Measurements from ENCODE around the gene ARMCX5. TPM values are rescaled to one million over a fixed set of nuclear protein-coding genes. Genes with fewer than 3 reads are reported as not detected.

The ARMCX5 gene
- total and polyA plus RNA-seq, 4 experiments from 2014 or later, result 10.1 to 12.2 (median 11.0) TPM

- no peaks in the 10 kb centered on the region for H3K9me3 Mint-ChIP-seq
- H3K4me3 Mint-ChIP-seq, result no peak overlapping the region
- no peaks in the 10 kb centered on the region for H3K36me3 ChIP-seq (ENCODE audit: insufficient read depth, low read length)
- no peaks in the 10 kb centered on the region for H3K27me3 Mint-ChIP-seq
- no peak overlapping the region for H3K4me3 ChIP-seq (ENCODE audit: low read length in 2 of 2)
- no peaks in the 10 kb centered on the region for H3K27me3 ChIP-seq (ENCODE audit: insufficient read depth, low read length)
- no peak for DNase-seq
- ChIA-PET CTCF (ENCODE audit: partially characterized antibody) (no interaction called here), POLR2A (ENCODE audit: partially characterized antibody) (no interaction called here)
- no peaks in the 10 kb centered on the region for H3K9me3 ChIP-seq (ENCODE audit: control insufficient read depth in 1 of 2, low read length in 2 of 2)
- peaks cover 31 to 70% (median 44%) of the 10 kb centered on the region in 4 donors for H3K4me1 Mint-ChIP-seq
- intact Hi-C loops (cut with micrococcal nuclease), result loop anchor here (5.0 kb wide), 1 partner anchor 87 kb away; the partner anchor contains the start of gene TMSB15A
- peaks cover 16% of the 10 kb centered on the region for H3K4me1 ChIP-seq (ENCODE audit: insufficient read depth, low read length)
- peak overlapping the region in 3 of 7 donors; percentile 14 to 47 (median 44) for H3K27ac Mint-ChIP-seq
- no peak overlapping the region for H3K27ac ChIP-seq (ENCODE audit: low read depth, low read length)
- peaks cover 12 to 39% of the 10 kb centered on the region in 2 donors for H3K36me3 Mint-ChIP-seq
These were observed 5.0 kb downstream of the ARMCX5 start for GRCh38 chrX:102604327-102604726.

GRCh38 chrX:102606115-102606514 is 6.8 kb downstream of the ARMCX5 start:
- DNase-seq, result no peak
- Histone ChIP-seq H3K4me3 (ENCODE audit: low read length in 2 of 2) (no peak overlapping the region), H3K27ac (ENCODE audit: low read depth, low read length) (no peak overlapping the region), H3K4me1 (ENCODE audit: insufficient read depth, low read length) (peaks cover 6% of the 10 kb centered on the region), H3K27me3 (ENCODE audit: insufficient read depth, low read length) (no peaks in the 10 kb centered on the region), H3K9me3 (ENCODE audit: control insufficient read depth in 1 of 2, low read length in 2 of 2) (no peaks in the 10 kb centered on the region), H3K36me3 (ENCODE audit: insufficient read depth, low read length) (no peaks in the 10 kb centered on the region)
- Mint-ChIP-seq H3K4me3 (no peak overlapping the region), H3K36me3 (peaks cover 25 to 39% of the 10 kb centered on the region in 2 donors), H3K27ac (no peak overlapping the region), H3K4me1 (peaks cover 20 to 62% (median 38%) of the 10 kb centered on the region in 4 donors), H3K9me3 (no peaks in the 10 kb centered on the region), H3K27me3 (no peaks in the 10 kb centered on the region)
- ChIA-PET CTCF (ENCODE audit: partially characterized antibody) (no interaction called here), POLR2A (ENCODE audit: partially characterized antibody) (no interaction called here)
- intact Hi-C loops (cut with micrococcal nuclease), result no loop called here

- no peaks in the 10 kb centered on the region for H3K9me3 Mint-ChIP-seq
- POLR2A ChIA-PET (ENCODE audit: partially characterized antibody), result no interaction called here
- H3K27ac ChIP-seq (ENCODE audit: low read depth, low read length), result no peak overlapping the region
- H3K4me3 ChIP-seq (ENCODE audit: low read length in 2 of 2), result no peak overlapping the region
- no peaks in the 10 kb centered on the region for H3K9me3 ChIP-seq (ENCODE audit: control insufficient read depth in 1 of 2, low read length in 2 of 2)
- H3K27ac Mint-ChIP-seq, result no peak overlapping the region
- peaks cover 6% of the 10 kb centered on the region for H3K4me1 ChIP-seq (ENCODE audit: insufficient read depth, low read length)
- H3K27me3 ChIP-seq (ENCODE audit: insufficient read depth, low read length), result no peaks in the 10 kb centered on the region
- peaks cover 42 to 47% of the 10 kb centered on the region in 2 donors for H3K36me3 Mint-ChIP-seq
- CTCF ChIA-PET (ENCODE audit: partially characterized antibody), result no interaction called here
- H3K4me1 Mint-ChIP-seq, result peaks cover 16 to 39% (median 24%) of the 10 kb centered on the region in 4 donors
- no peak overlapping the region for H3K4me3 Mint-ChIP-seq
- H3K36me3 ChIP-seq (ENCODE audit: insufficient read depth, low read length), result no peaks in the 10 kb centered on the region
- intact Hi-C loops (cut with micrococcal nuclease), result no loop called here
- H3K27me3 Mint-ChIP-seq, result no peaks in the 10 kb centered on the region
- DNase-seq, result no peak
These were observed 11.6 kb downstream of the ARMCX5 start for GRCh38 chrX:102610905-102611304.

- Histone ChIP-seq H3K9me3 (ENCODE audit: control insufficient read depth in 1 of 2, low read length in 2 of 2) (no peaks in the 10 kb centered on the region), H3K27me3 (ENCODE audit: insufficient read depth, low read length) (no peaks in the 10 kb centered on the region), H3K36me3 (ENCODE audit: insufficient read depth, low read length) (no peaks in the 10 kb centered on the region), H3K27ac (ENCODE audit: low read depth, low read length) (no peak overlapping the region), H3K4me1 (ENCODE audit: insufficient read depth, low read length) (no peaks in the 10 kb centered on the region), H3K4me3 (ENCODE audit: low read length in 2 of 2) (no peak overlapping the region)
- intact Hi-C loops (cut with micrococcal nuclease), result no loop called here
- Mint-ChIP-seq H3K27ac (no peak overlapping the region), H3K9me3 (peaks cover 0 to 29% (median 20%) of the 10 kb centered on the region in 8 donors), H3K27me3 (no peaks in the 10 kb centered on the region), H3K4me1 (peaks cover 0 to 24% (median 6%) of the 10 kb centered on the region in 4 donors), H3K36me3 (peaks cover 27 to 29% of the 10 kb centered on the region in 2 donors), H3K4me3 (no peak overlapping the region)
- ChIA-PET POLR2A (ENCODE audit: partially characterized antibody) (no interaction called here), CTCF (ENCODE audit: partially characterized antibody) (no interaction called here)
- DNase-seq, result no peak
These were observed 24.8 kb downstream of the ARMCX5 start for GRCh38 chrX:102624105-102624504.

- no peaks in the 10 kb centered on the region for H3K4me1 ChIP-seq (ENCODE audit: insufficient read depth, low read length)
These were observed 28.3 kb downstream of the ARMCX5 start for GRCh38 chrX:102627640-102628039.

GRCh38 chrX:102637561-102637960 is 38.2 kb downstream of the ARMCX5 start:
- Mint-ChIP-seq H3K36me3 (peaks cover 10 to 12% of the 10 kb centered on the region in 2 donors), H3K27ac (peak overlapping the region in 1 of 7 donors; percentile 14), H3K9me3 (peaks cover 0 to 4% (median under 1%) of the 10 kb centered on the region in 8 donors), H3K4me3 (no peak overlapping the region), H3K4me1 (no peaks in the 10 kb centered on the region), H3K27me3 (no peaks in the 10 kb centered on the region)
- Histone ChIP-seq H3K4me1 (ENCODE audit: insufficient read depth, low read length) (no peaks in the 10 kb centered on the region), H3K9me3 (ENCODE audit: control insufficient read depth in 1 of 2, low read length in 2 of 2) (no peaks in the 10 kb centered on the region), H3K4me3 (ENCODE audit: low read length in 2 of 2) (no peak overlapping the region), H3K27me3 (ENCODE audit: insufficient read depth, low read length) (no peaks in the 10 kb centered on the region), H3K36me3 (ENCODE audit: insufficient read depth, low read length) (no peaks in the 10 kb centered on the region), H3K27ac (ENCODE audit: low read depth, low read length) (no peak overlapping the region)
- ChIA-PET CTCF (ENCODE audit: partially characterized antibody) (no interaction called here), POLR2A (ENCODE audit: partially characterized antibody) (no interaction called here)
- intact Hi-C loops (cut with micrococcal nuclease), result no loop called here
- DNase-seq, result no peak

More at GRCh38 chrX:102627640-102628039, 28.3 kb downstream of the ARMCX5 start:
- Mint-ChIP-seq H3K27me3 (no peaks in the 10 kb centered on the region), H3K27ac (no peak overlapping the region), H3K4me1 (peaks cover 0 to 21% (median 6%) of the 10 kb centered on the region in 4 donors), H3K4me3 (no peak overlapping the region), H3K36me3 (peaks cover 9 to 13% of the 10 kb centered on the region in 2 donors), H3K9me3 (peaks cover 0 to 4% (median 0%) of the 10 kb centered on the region in 8 donors)
- DNase-seq, result peak in 1 of 5 donors; percentile 4
- H3K9me3 ChIP-seq (ENCODE audit: control insufficient read depth in 1 of 2, low read length in 2 of 2), result no peaks in the 10 kb centered on the region
- no peak overlapping the region for H3K27ac ChIP-seq (ENCODE audit: low read depth, low read length)
- ChIA-PET CTCF (ENCODE audit: partially characterized antibody) (interaction anchor here (0.7 kb wide), 1 partner anchor 99 kb away, joined by 3 read pairs; no protein-coding TSS in a partner anchor), POLR2A (ENCODE audit: partially characterized antibody) (interaction anchor here (0.6 kb wide), 1 partner anchor 1657 kb away, joined by 4 read pairs; no protein-coding TSS in a partner anchor)
- H3K4me3 ChIP-seq (ENCODE audit: low read length in 2 of 2), result no peak overlapping the region
- H3K36me3 ChIP-seq (ENCODE audit: insufficient read depth, low read length), result no peaks in the 10 kb centered on the region
- intact Hi-C loops (cut with micrococcal nuclease), result no loop called here
- no peaks in the 10 kb centered on the region for H3K27me3 ChIP-seq (ENCODE audit: insufficient read depth, low read length)

GRCh38 chrX:102650903-102651241 is 51.6 kb downstream of the ARMCX5 start:
- Mint-ChIP-seq H3K27me3 (no peaks in the 10 kb centered on the region), H3K4me3 (peak overlapping the region; percentile 91 to 100 (median 98)), H3K36me3 (peaks cover 12 to 16% of the 10 kb centered on the region in 2 donors), H3K9me3 (peaks cover 0 to 2% (median 0%) of the 10 kb centered on the region in 8 donors), H3K27ac (peak overlapping the region; percentile 87 to 99 (median 97)), H3K4me1 (peaks cover 11 to 30% (median 16%) of the 10 kb centered on the region in 4 donors)
- DNase-seq, result no peak
- no peaks in the 10 kb centered on the region for H3K36me3 ChIP-seq (ENCODE audit: insufficient read depth, low read length)
- POLR2A ChIA-PET (ENCODE audit: partially characterized antibody), result no interaction called here
- H3K27ac ChIP-seq (ENCODE audit: low read depth, low read length), result peak overlapping the region; percentile 53
- intact Hi-C loops (cut with micrococcal nuclease), result loop anchor here (1.0 to 10.0 kb wide), 4 partner anchors 8 to 1236 kb away; partner anchors contain the start of gene ARMCX5
- H3K4me3 ChIP-seq (ENCODE audit: low read length in 2 of 2), result peak overlapping the region in 1 of 2 donors; percentile 67
- no peaks in the 10 kb centered on the region for H3K9me3 ChIP-seq (ENCODE audit: control insufficient read depth in 1 of 2, low read length in 2 of 2)
- peaks cover 9% of the 10 kb centered on the region for H3K4me1 ChIP-seq (ENCODE audit: insufficient read depth, low read length)
- CTCF ChIA-PET (ENCODE audit: partially characterized antibody), result no interaction called here
- no peaks in the 10 kb centered on the region for H3K27me3 ChIP-seq (ENCODE audit: insufficient read depth, low read length)
